ENCODE measurements around the gene WTIP.

Gene WTIP

DNA sequence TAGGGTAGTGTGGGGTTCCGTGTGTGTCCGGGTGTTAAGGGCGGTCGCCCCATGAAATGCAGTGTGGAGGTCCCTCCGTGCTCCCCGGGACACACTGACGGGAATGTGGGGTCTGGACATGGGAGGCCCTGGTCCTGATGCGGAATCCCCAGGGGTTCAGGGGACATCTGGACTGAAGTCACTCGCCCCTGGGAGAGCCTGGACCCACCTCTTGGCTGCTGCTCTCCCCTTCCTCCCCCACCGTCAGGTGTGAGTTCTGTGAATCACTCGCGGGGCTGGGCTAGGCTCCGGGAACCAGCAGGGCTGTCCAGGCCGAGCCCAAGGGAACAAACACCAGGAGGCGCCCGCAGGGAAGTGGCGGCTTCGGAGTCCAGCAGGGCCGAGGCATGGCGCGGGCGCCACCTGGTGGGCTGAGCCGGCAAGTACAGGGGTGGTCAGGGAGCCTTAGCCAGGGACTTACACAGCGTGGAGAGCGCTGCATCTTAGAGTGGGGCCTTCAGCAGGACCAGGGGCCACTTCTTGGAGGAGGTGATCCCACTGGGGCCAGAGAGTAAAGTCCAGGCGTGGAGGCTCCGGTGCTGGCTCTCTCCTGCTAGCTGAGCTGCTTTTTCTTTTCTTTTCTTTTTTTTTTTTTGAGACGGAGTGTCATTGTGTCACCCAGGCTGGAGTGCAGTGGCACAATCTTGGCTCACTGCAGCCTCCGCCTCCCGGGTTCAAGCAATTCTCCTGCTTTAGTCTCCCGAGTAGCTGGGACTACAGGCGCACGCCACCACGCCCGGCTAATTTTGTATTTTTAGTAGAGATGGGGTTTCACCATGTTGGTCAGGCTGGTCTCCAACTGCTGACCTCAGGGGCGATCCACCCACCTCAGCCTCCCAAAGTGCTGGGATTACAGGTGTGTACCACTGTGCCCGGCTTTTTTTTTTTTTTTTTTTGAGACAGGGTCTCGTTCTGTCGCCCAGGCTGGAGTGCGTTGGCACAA lies 20.1 kb downstream of the WTIP start:
- TF ChIP-seq RAD21 (IDR thresholded peaks at IDR 0.05; ENCODE audit: low read depth) (peak; percentile 74), YY1 (IDR thresholded peaks at IDR 0.05; ENCODE audit: low read depth) (0 out of 2 replicates have a peak, but pooled peaks have one; percentile 21)
- TF ChIP-seq, protein P1, sequence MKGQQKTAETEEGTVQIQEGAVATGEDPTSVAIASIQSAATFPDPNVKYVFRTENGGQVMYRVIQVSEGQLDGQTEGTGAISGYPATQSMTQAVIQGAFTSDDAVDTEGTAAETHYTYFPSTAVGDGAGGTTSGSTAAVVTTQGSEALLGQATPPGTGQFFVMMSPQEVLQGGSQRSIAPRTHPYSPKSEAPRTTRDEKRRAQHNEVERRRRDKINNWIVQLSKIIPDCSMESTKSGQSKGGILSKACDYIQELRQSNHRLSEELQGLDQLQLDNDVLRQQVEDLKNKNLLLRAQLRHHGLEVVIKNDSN (IDR thresholded peaks at IDR 0.05) = no peak

DNA sequence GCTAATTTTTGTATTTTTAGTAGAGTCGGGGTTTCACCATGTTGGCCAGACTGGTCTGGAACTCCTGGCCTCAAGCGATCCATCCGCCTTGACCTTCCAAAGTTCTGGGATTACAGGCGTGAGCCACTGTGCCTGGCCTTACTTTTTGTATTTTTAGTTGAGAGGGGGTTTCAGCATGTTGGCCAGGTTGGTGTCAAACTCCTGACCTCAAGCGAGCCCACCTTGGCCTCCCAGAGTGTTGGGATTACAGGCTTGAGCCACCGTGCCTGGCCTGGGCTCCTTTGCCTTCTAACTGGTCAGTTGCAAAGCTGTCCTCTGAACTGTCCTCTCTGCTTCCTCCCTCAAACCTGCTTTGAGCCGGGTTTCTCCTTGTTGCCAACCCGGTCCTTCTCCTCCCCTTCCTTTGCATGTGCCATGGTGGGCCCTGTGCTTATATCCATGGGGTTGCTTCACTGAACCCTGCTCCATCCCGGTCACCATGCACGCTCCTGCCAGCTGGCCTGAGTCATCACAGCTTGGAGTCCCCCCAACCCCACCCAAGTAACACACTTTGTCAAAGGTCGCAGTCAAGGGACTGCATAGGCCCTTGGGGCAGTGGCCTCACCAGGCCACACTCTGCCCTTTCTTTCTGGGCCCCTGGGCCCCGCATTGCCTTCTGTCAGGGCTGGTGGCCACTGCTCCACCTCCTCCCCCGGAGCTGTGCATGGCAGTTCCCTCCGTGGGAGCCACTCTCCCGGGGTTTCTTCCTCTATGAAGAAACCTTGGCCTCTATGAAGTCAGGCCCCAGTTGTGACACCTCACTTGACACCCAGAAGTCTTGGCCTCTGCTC lies 21.2 kb downstream of the WTIP start:
- TF ChIP-seq CEBPB (IDR thresholded peaks at IDR 0.05) = no peak
- TF ChIP-seq, protein P1 (IDR thresholded peaks at IDR 0.05) = no peak
- no peak for TF ChIP-seq EP300 (IDR thresholded peaks at IDR 0.05; ENCODE audit: borderline replicate concordance)
- no peak for TF ChIP-seq ZBTB7A (IDR thresholded peaks at IDR 0.05; ENCODE audit: low read depth)
- TF ChIP-seq YY1 (IDR thresholded peaks at IDR 0.05; ENCODE audit: low read depth) = no peak
- no peak for TF ChIP-seq EGR1 (IDR thresholded peaks at IDR 0.05)

GRCh38 chr19:34503531-34504272 lies 22.1 kb downstream of the WTIP start:
- TF ChIP-seq, protein P2, sequence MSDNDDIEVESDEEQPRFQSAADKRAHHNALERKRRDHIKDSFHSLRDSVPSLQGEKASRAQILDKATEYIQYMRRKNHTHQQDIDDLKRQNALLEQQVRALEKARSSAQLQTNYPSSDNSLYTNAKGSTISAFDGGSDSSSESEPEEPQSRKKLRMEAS (IDR thresholded peaks at IDR 0.05) = no peak
- TF ChIP-seq CREB1 (IDR thresholded peaks at IDR 0.05; ENCODE audit: low read depth) (no peak), TAF1 (IDR thresholded peaks at IDR 0.05; ENCODE audit: low read depth) (no peak), ZBTB7A (IDR thresholded peaks at IDR 0.05; ENCODE audit: low read depth) (no peak), RAD21 (IDR thresholded peaks at IDR 0.05; ENCODE audit: low read depth) (no peak), TCF12 (IDR thresholded peaks at IDR 0.05; ENCODE audit: low read depth) (no peak), NFIC (IDR thresholded peaks at IDR 0.05) (no peak), EGR1 (IDR thresholded peaks at IDR 0.05) (no peak), EP300 (IDR thresholded peaks at IDR 0.05; ENCODE audit: borderline replicate concordance) (no peak), FOXM1 (IDR thresholded peaks at IDR 0.05; ENCODE audit: borderline replicate concordance, low read depth) (no peak), YY1 (IDR thresholded peaks at IDR 0.05; ENCODE audit: low read depth) (no peak), CEBPB (IDR thresholded peaks at IDR 0.05) (no peak), TEAD4 (IDR thresholded peaks at IDR 0.05) (no peak)
- TF ChIP-seq, protein P3, sequence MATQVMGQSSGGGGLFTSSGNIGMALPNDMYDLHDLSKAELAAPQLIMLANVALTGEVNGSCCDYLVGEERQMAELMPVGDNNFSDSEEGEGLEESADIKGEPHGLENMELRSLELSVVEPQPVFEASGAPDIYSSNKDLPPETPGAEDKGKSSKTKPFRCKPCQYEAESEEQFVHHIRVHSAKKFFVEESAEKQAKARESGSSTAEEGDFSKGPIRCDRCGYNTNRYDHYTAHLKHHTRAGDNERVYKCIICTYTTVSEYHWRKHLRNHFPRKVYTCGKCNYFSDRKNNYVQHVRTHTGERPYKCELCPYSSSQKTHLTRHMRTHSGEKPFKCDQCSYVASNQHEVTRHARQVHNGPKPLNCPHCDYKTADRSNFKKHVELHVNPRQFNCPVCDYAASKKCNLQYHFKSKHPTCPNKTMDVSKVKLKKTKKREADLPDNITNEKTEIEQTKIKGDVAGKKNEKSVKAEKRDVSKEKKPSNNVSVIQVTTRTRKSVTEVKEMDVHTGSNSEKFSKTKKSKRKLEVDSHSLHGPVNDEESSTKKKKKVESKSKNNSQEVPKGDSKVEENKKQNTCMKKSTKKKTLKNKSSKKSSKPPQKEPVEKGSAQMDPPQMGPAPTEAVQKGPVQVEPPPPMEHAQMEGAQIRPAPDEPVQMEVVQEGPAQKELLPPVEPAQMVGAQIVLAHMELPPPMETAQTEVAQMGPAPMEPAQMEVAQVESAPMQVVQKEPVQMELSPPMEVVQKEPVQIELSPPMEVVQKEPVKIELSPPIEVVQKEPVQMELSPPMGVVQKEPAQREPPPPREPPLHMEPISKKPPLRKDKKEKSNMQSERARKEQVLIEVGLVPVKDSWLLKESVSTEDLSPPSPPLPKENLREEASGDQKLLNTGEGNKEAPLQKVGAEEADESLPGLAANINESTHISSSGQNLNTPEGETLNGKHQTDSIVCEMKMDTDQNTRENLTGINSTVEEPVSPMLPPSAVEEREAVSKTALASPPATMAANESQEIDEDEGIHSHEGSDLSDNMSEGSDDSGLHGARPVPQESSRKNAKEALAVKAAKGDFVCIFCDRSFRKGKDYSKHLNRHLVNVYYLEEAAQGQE (IDR thresholded peaks at IDR 0.05; ENCODE audit: low read depth) = no peak

GRCh38 chr19:34504273-34504808 lies 22.8 kb downstream of the WTIP start:
- TF ChIP-seq ZBTB7A (IDR thresholded peaks at IDR 0.05; ENCODE audit: low read depth) = no peak
- no peak for TF ChIP-seq TCF12 (IDR thresholded peaks at IDR 0.05; ENCODE audit: low read depth)
- TF ChIP-seq EGR1 (IDR thresholded peaks at IDR 0.05) = no peak
- TF ChIP-seq RAD21 (IDR thresholded peaks at IDR 0.05; ENCODE audit: low read depth) = no peak
- TF ChIP-seq FOXM1 (IDR thresholded peaks at IDR 0.05; ENCODE audit: borderline replicate concordance, low read depth) = no peak
- no peak for TF ChIP-seq NFIC (IDR thresholded peaks at IDR 0.05)
- TF ChIP-seq, protein P2 (IDR thresholded peaks at IDR 0.05) = no peak
- no peak for TF ChIP-seq TEAD4 (IDR thresholded peaks at IDR 0.05)
- no peak for TF ChIP-seq YY1 (IDR thresholded peaks at IDR 0.05; ENCODE audit: low read depth)
- TF ChIP-seq TAF1 (IDR thresholded peaks at IDR 0.05; ENCODE audit: low read depth) = no peak
- TF ChIP-seq CREB1 (IDR thresholded peaks at IDR 0.05; ENCODE audit: low read depth) = no peak
- TF ChIP-seq, protein P1 (IDR thresholded peaks at IDR 0.05) = no peak
- TF ChIP-seq, protein P3 (IDR thresholded peaks at IDR 0.05; ENCODE audit: low read depth) = no peak
- no peak for TF ChIP-seq EP300 (IDR thresholded peaks at IDR 0.05; ENCODE audit: borderline replicate concordance)
- no peak for TF ChIP-seq CEBPB (IDR thresholded peaks at IDR 0.05)
